A549 (cell line): ENCODE data around the gene TWF1.

Source experiments
- EP300 ChIP-seq, 2 experiments: fragments of >200 bp; sonication (Bioruptor Twin); formaldehyde crosslinking; IDR thresholded peaks; 2 replicates in 1 of 2; 3 replicates in 1 of 2; pipeline ENCODE4 v1.6.1; 2016 to 2017
- ESRRA ChIP-seq: fragments of 150-350 bp; IDR thresholded peaks from 2 replicates; pipeline ENCODE4 v1.6.1; 2014; ENCODE audit warnings: mild to moderate bottlenecking, low read length, borderline replicate concordance
- NPAS2 ChIP-seq: fragments of 250-450 bp; sonication (Bioruptor Pico); IDR thresholded peaks from 2 replicates; pipeline ENCODE4 v1.8.0; 2022; ENCODE audit warnings: mild to moderate bottlenecking, moderate library complexity, borderline replicate concordance
- SMC3 ChIP-seq: fragments of >200 bp; sonication (Bioruptor Twin); formaldehyde crosslinking; IDR thresholded peaks from 3 replicates; pipeline ENCODE4 v1.6.1; 2018; ENCODE audit warnings: inconsistent platforms

- TF ChIP-seq NPAS2 (CRISPR knock-in tag) (no peak), ESRRA (no peak), EP300 (IDR thresholded peaks at IDR 0.05) (no peak), SMC3 (no peak; the same call in 2 of the 3 replicates)
These were observed 47.2 kb downstream of the TWF1 start, which contains the start of the genes IRAK4 and PUS7L for GRCh38 chr12:43758728-43759563.
